ENCODE measurements around the gene SLC2A2.

DNA sequence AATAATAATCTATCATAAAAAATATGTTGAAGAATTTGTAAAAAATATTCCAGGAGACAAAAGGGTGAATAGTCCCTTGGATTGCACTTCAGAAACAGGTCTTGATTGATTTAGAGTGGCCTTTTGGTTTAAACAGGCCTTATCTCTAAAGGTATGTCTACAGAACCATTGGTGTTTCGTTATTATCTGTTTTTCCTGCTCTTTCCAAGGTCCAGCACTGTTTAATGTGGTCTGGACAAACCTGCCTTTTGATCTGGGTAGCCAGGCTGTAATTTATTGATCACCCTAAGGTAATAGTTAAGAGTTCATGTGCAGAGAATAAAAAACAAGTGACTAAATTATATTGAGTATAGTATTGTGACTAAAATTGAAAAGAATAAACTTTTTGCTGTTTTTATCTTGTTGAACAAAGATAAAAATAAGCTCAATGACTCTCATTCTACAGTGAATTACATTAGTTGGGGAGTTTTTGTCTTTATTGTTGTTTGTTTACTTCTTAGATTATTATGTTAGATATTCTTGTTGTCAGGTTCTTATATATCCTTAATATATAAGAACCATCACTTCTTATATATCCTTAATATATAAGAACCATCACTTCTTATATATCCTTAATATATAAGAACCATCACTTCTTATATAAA lies 25.1 kb downstream of the SLC2A2 start:
- TF ChIP-seq, protein P1, sequence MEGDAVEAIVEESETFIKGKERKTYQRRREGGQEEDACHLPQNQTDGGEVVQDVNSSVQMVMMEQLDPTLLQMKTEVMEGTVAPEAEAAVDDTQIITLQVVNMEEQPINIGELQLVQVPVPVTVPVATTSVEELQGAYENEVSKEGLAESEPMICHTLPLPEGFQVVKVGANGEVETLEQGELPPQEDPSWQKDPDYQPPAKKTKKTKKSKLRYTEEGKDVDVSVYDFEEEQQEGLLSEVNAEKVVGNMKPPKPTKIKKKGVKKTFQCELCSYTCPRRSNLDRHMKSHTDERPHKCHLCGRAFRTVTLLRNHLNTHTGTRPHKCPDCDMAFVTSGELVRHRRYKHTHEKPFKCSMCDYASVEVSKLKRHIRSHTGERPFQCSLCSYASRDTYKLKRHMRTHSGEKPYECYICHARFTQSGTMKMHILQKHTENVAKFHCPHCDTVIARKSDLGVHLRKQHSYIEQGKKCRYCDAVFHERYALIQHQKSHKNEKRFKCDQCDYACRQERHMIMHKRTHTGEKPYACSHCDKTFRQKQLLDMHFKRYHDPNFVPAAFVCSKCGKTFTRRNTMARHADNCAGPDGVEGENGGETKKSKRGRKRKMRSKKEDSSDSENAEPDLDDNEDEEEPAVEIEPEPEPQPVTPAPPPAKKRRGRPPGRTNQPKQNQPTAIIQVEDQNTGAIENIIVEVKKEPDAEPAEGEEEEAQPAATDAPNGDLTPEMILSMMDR (IDR thresholded peaks at IDR 0.05) = no peak
- TF ChIP-seq POLR2AphosphoS5 (IDR thresholded peaks at IDR 0.05) = no peak
